SK-MEL-5 (cell line): ENCODE data around the gene TLE4. TPM values are rescaled to one million over a fixed set of nuclear protein-coding genes. Genes with fewer than 3 reads are reported as not detected.
"Not testable (repeated sequence)": the region's sequence is repeated elsewhere in the genome, so short reads cannot be mapped to it uniquely, and the experiment has no call there.

Experiments used
- DNase-seq: peaks from one replicate; pipeline ENCODE4 v3.0.0-alpha.2; 2016; ENCODE audit warnings: low read depth, low spot score
- in situ Hi-C: cut with HindIII; loops from 2 replicates; pipeline ENCODE4 v1.10.0; 2016; ENCODE audit warnings: low sequenced_read_pairs, high pct_unique_total_duplicates, low pct_unique_long_range_greater_than_20kb
- total RNA-seq: library from RNA; depleted of rRNA; stranded (reverse); fragments of >200 nt; shearing (Covaris generic); gene quantifications from 2 replicates; pipeline ENCODE4 v1.2.3, GENCODE V29; 2014

Gene TLE4
- total RNA-seq, 1 experiment from 2014 or later, result 1.3 TPM

DNA sequence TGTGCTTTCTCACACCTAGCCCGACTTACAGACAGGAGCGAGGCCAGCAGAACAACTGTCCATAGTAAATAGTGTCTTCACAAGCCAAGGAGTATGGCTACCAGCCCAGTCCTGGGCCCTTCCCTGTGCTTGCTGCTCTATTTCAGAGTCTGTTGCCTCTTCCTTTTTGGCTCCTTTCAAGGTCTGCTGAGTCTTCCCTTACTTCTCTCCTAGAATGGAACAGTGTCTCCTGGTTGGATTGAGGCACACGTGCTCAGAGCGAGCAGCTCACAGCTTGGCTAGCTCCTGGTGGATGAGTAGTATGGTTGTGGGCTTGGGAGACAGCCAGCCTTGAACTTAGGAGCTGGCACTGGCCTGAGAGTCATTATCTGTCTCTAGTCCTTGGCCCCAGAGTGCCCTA, 72.8 kb downstream of the TLE4 start:
- no peak for DNase-seq
- in situ Hi-C loops, result no loop called here

DNA sequence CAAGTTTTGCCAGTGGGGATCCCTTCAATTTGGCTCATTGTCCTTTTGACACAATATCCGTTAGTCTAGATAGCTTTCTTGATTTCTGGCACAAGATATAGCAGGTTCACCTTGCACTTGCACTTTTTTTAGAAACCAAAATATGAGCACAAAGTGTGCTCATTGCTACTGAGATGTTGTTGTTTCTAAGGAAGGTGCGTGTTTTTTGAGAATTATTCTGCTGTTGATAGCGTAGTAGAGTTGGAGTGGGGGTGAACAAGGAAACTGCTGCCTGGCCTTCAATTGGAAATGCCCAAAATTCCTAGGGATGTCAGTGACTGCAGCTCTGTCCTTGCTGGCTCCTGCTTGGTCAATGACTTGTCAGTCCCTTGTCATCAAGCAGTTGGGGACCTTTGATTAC, 73.3 kb downstream of the TLE4 start:
- no peak for DNase-seq
- in situ Hi-C loops, result no loop called here

DNA sequence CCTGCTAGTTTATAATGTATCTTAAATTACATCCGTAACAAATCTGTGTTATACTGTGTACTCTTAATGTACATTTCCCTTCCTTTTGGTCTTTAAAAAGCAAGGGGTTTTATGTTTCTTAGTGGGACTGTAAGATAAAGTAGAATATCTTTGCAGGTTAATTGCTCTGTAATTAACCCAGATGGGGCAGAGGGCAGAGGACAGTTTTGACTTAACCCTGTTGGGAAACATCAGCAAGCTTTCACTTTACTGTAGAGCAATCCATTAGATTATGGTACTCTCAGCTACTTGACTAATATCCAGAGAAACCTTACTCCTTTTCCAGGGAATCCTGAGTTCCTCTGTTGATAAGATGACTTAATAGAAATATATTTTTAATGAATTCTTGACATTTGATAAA, 74.3 kb downstream of the TLE4 start:
- DNase-seq, result no peak
- in situ Hi-C loops, result no loop called here

DNA sequence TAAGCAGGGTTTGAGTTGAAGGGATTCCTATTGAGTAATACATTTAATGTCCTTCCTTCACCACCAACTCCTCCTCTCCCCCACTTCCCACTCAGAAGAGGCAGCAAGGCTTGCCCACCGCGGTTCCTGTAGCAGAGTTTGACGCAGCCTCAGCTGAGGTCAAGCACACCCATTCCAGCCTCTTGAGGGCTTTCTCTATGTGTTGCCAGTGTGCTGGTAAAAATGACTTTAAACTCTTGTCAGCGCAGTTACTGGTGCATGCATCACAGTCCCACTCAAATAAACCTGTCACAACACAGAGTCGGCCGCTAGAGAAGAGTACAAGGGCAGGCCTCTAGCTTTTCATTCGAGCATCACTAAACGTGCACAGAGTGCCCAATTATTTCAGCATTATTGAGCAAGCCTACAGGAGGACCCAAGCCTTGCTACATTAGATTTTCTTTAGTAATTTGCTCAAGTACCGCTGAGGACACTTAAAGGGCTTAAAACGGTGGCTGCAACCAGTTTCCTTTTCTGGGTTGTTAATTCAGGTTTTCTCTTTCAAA, 79.6 kb downstream of the TLE4 start:
- DNase-seq, result no peak
- in situ Hi-C loops, result no loop called here

DNA sequence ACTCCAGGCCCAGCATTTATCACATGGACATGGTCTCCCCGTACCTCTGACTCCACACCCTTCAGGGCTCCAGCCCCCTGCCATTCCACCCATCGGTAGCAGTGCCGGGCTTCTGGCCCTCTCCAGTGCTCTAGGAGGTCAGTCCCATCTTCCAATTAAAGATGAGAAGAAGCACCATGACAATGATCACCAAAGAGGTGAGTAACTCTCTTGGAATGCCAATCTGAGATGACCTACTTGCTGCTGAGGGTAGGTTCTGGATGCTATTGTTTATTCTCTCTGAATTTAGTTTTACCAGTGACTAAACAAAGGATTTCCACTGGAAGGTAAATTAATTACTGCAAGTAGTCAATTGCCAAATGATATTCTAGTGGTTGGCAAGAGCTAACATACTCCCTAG, 80.8 kb downstream of the TLE4 start:
- in situ Hi-C loops, result no loop called here
- no peak for DNase-seq

DNA sequence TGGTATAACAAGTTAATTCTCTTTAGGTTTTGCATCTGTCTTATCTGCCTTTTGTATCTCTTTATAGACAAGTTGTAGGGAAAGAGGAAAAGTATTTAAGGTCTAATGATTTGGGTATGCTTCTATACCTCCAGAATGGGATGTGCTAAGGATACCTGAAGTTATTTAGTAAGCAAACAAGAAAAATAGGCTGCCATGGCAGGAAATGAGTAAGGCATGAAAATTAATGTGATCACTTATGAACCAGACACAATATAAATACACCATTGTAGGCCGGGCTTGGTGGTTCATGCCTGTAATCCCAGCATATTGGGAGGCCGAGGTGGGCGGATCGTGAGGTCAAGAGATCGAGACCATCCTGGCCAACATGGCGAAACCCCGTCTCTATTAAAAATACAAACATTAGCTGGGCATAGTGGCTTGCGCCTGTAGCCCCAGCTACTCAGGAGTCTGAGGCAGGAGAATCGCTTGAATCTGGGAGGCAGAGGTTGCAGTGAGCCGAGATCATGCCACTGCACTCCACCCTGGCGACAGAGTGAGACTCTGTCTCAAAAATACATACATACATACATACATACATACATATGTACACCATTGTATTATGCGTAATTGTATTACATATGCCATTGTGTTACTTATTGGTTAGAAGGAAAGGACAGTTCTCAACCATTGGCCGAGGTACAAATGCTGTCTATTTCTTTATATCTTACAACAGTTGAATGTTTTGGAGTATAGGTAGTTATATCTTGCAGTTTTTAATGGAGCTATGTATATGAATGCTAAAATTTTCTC, 83.0 kb downstream of the TLE4 start:
- in situ Hi-C loops, DNase-seq: not testable (repeated sequence)

DNA sequence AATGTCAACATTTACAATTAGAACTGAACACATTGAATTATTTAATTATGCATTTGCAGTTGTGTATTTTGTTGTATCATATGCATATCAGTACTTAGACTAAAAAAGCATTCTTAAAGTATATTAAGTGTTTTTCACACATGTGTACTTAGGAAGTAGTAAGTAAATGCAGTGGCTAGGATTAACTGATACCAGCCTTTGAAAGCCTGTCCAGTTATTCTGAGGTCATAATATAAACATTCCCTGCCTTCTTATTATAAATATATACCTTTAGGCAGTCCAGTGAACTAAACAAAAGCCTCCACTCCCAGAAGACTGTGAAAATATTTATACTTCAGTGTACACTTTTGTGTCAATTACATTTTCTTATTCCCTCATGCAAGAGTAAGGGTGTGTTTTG, 83.8 kb downstream of the TLE4 start:
- in situ Hi-C loops, result no loop called here
- DNase-seq, result no peak

DNA sequence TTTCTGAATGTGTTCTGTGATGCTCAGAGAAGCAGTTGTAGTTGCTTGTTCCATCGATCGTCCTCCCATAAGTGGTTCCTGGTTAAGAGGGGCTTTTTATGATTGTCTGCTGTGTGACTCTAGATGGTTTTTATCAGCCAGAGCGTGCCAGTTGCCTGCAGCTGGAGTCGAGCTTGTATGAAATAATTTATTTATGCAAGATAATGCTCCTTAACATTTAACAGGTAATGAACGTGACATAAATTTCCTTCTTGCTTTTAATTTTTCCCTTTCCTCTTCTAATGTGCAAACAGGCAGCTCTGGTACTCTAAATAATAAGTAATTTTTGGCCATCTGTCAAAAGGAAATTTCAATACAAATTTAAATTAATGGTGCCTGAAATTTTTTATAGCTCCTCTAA, 84.4 kb downstream of the TLE4 start:
- in situ Hi-C loops, result no loop called here
- DNase-seq, result no peak

DNA sequence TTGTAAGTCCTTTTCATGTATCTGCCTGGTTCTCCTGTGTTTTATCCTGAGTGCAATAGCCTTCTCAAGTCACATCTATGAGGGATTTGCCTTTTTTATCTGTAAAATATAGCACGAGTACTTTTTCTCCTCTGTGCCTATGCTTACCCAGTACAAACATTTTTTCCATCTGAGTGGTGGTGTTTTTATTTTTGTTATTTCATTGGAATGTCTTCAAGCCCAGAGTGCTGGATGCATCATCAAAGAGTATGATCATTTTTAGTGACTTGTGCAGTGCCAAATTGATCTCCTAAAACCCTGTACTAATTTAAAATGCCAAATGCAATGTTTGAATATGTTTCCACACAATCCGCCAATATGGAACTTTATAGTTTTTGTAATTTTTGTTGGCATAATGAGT, 86.1 kb downstream of the TLE4 start:
- DNase-seq, result no peak
- in situ Hi-C loops, result no loop called here

DNA sequence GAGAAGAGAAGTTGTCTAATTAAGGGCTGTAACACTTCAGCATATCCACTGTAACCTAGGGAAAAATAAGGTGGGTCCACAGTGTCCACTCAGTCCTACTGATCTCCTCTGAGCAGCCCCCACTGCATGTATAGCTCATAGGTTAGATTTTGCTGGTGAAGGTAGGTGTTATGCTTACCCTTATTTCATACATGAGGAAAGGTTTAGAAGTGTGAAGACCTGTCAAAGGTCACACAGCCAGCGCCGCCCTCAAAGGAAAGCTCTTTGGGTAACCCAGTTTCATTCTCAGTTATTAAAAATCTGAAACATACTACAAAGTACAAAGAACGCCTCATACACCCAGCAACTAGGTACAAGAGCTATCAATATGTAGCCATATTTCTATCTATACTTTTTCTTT, 87.2 kb downstream of the TLE4 start:
- in situ Hi-C loops, result no loop called here

DNA sequence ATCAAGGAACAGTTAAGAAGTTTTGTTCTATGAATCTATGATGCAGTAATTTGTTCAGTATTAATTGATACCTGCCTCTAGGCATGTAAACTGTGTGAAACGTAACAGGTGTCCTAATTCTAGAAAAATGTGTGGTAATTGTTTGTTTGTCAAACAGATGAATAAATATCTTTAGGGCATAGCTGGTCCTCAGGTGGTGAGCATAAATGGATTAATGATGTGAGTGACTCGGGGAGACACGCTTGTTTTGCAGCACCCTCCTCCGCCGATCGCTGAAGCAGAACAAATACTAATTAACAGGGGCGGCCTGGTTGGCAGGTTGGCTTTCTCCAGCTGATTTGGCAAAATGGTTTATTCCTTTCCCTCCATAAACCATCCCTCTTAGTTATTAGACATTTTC, 88.8 kb downstream of the TLE4 start:
- no peak for DNase-seq
- in situ Hi-C loops, result no loop called here

More for the DNA sequence above, 87.2 kb downstream of the TLE4 start:
- no peak for DNase-seq

DNA sequence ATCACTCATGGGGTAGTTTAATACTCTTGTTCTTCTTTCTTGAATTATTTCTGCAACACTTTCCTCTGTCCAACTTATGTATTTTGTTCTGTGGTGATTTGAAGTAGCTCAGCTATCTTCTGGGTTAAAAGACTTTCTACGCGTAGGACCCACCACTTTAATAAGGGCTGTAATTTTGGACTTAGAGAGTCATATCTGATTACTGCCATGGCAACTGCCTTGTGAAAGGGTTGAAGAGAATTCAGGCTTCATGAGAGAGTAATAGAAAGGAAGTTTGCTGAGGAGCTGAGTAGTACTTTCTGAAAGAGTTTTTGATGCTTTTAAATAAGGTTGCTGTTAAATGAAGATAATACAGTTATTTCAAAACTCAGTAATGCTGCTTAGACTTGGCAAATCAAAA, 89.5 kb downstream of the TLE4 start:
- in situ Hi-C loops, result no loop called here
- no peak for DNase-seq

DNA sequence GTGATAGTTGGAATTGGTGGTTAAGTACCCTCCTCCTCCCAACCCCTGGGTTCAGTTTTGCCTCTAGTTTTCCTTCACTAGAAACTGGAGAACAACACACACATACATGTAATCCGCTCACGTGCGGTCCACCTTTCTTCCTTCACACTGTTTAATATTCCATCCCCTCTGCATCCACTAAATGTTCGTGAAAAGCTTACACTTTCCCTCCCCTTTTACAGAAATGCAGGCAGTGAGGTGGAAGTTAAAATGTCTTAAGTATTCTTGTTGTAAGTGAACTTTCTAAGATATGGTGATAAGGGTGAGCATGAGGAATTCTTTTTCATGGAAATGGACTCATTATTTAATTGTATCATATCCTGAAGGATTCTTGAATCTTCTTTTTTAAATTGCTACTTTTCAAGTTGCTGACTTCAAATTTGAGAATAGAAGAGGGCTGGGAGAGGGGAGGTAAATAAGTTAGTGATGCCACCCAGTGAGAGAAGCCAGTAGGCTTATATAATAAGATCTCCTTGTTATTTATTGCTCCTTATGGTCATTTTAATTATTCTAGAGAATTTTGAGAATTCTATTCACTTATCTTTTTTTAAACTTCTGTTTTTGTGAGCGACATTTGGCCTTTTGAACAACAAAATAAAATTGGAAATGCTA, 90.2 kb downstream of the TLE4 start:
- no peak for DNase-seq
- in situ Hi-C loops, result no loop called here

DNA sequence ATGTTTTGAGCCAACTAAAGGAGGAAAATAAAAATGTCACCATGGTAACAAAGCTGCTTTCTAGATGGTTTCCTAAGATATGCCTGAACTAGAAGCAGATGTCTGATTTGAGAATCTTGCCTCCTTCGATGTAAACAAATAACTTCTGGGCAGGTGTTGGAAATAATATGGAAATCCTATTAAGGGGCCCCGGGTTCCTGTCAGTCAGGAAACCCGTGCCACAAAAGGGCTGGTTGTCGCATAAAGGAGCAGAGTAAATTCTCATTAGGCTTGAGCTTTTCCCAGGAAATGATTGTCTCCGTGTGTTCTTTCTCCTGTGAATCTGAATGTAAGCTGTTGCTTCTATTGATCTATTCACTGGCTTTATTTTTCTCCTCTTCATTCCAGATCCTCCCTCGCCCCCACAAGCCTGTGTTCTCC, 90.8 kb downstream of the TLE4 start:
- DNase-seq, result no peak
- in situ Hi-C loops, result no loop called here

DNA sequence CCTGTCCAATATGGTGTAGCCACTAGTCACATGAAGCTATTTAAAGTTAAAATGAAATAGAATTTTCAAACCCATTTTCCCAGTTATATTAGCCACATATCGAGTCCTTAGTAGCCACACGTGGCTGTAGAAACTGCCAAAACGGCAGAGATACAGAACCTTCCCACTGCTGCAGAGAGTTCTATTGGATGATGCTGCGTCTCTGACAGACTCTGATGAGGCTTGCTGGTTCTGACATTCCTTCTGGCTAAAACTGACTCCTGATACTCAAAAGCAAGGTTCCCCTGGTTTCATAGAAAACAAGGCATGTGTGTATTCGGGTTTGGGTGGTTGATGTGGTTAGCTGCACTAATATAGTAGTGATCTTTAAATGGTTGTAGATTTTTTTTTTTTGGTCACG, 91.5 kb downstream of the TLE4 start:
- in situ Hi-C loops, result no loop called here
- no peak for DNase-seq

DNA sequence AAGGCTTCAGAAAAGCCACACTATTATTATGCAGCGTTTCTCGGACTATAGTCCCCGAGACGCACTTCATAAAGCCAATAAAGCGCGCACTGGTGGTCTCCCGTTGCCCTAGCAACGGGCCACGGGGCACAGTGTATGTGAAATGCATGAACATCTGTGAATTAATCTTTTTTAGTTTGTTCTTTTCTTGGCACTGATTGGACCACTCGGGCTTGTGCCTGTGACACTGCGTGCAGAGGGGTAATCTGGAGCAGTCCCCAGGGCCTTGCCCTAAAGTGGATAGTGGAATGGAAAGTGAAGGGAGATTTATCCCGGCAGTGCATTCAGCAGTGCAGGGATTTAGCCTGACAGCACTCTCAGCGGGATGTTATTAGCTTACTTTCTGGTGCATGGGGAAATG, 92.1 kb downstream of the TLE4 start:
- in situ Hi-C loops, result no loop called here
- DNase-seq, result no peak

DNA sequence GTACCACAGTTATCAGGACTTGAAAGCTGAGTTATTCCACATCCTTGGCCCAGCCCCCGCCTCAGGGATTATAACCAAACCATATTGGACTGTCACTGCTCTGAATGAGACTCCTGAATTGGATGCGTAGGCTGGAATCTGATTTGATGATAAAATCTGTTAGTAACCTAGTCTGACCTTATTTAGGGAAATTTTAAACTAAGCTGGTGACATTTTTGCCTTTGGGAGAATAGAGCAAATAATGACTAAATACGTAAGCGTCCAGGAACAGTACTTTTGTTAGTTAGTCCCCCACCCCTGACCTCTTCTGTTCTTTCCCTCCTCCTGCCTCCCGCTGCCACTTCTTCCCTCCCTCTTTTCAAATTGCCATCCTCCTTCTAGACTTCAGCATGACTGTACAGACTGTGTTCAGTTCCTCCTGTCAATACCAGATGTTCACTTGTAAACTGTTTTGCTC, 92.6 kb downstream of the TLE4 start:
- in situ Hi-C loops, result no loop called here
- DNase-seq, result no peak

DNA sequence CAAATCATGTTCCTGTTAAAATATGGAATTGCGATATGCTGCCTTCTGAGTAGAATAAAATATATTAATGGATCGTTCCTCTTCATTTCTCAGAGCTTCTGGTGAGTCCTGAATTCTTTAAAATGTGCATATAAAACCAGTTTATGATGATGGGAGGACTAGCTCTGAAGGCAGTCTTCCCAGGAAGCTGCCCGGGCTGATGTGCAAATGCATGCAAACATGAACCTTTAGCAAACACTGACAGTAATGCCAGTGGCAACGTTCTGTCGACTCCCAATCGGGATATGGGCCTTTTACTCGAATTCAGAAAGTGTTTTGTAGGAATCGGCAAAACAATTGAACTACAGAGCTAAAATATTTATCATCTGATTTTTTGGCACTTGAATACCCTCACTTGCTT, 93.6 kb downstream of the TLE4 start:
- in situ Hi-C loops, result no loop called here
- DNase-seq, result no peak

DNA sequence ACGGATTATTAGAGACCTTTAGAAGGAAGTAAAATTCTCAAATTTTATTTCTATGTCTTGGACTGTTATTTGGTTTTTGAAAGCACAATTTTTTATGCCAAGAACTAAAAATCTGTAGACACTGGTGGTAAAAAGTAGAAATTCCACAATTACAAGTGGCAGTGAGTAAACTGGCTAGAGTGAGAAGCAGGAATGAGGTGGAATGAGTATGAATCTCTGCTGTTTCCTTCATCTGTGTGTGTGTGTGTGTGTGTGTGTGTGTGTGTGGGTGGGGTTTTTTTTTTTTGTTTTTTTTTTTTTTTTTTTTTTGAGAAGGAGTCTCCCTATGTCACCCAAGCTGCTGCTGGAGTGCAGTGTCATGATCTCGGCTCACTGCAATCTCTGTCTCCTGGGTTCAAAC, 94.2 kb downstream of the TLE4 start:
- in situ Hi-C loops, result no loop called here

More for the DNA sequence above, 94.2 kb downstream of the TLE4 start:
- no peak for DNase-seq
